Activated CD4-positive, alpha-beta T cell treated with anti-CD3 and anti-CD28 coated beads for 36 hours (primary cell): ENCODE data around the gene DNAJB9. TPM values are rescaled to one million over a fixed set of nuclear protein-coding genes. Genes with fewer than 3 reads are reported as not detected.

ENCODE experiments used
- ATAC-seq: fragments of 200-7000 bp; cut with Tn5 transposase; one replicate; pipeline ENCODE4 v1.10.0; 2021; ENCODE audit warnings: mild to moderate bottlenecking, moderate library complexity
- CTCF ChIA-PET: fragments of 350-600 bp; sonication (Branson Sonifier 250); formaldehyde crosslinking; loops from one replicate; lab custom pipeline; 2021; ENCODE audit warnings: antibody characterized with exemption; lab: Charles Lee
- POLR2A ChIA-PET: fragments of 350-600 bp; sonication (Branson Sonifier 250); formaldehyde crosslinking; loops from one replicate; lab custom pipeline; 2021; ENCODE audit warnings: antibody characterized with exemption, inconsistent platforms; lab: Charles Lee
- DNase-seq: peaks from one replicate; pipeline ENCODE4 v3.0.0-alpha.2; 2020
- H3K27ac Mint-ChIP-seq: one replicate; pipeline ENCODE4 v1.8.0; 2021; ENCODE audit warnings: mixed read lengths
- H3K27me3 Mint-ChIP-seq: one replicate; pipeline ENCODE4 v1.8.0; 2021; ENCODE audit warnings: mixed read lengths
- H3K36me3 Mint-ChIP-seq: one replicate; pipeline ENCODE4 v1.8.0; 2021; ENCODE audit warnings: low read depth, mixed read lengths
- H3K4me1 Mint-ChIP-seq: one replicate; pipeline ENCODE4 v1.8.0; 2021; ENCODE audit warnings: mixed read lengths
- H3K4me3 Mint-ChIP-seq: one replicate; pipeline ENCODE4 v1.8.0; 2021; ENCODE audit warnings: mild to moderate bottlenecking, moderate library complexity, mixed read lengths
- H3K9me3 Mint-ChIP-seq: one replicate; pipeline ENCODE4 v1.8.0; 2021; ENCODE audit warnings: low read depth, mixed read lengths
- intact Hi-C, 2 experiments: fragments of 100-400 bp; cut with DNase I in 1 of 2; cut with micrococcal nuclease in 1 of 2; formaldehyde crosslinking; loops; one replicate each; pipeline versions ENCODE4 v1.14.2 to v1.15.1; 2022 to 2024; cut with DNase I, micrococcal nuclease
- total RNA-seq, 2 experiments: library from RNA; stranded (reverse); gene quantifications; one replicate each; pipeline ENCODE4 v1.2.3, GENCODE V29; 2021

The DNAJB9 gene
- total RNA-seq, 2 experiments from 2014 or later = 8.3 to 8.4 TPM

- no peak for ATAC-seq
- Mint-ChIP-seq H3K27ac (no peak overlapping the region), H3K4me1 (no peaks in the 10 kb centered on the region), H3K4me3 (no peak overlapping the region), H3K9me3 (no peaks in the 10 kb centered on the region), H3K36me3 (no peaks in the 10 kb centered on the region), H3K27me3 (peaks cover 9% of the 10 kb centered on the region)
- no peak for DNase-seq
- POLR2A ChIA-PET = no interaction called here
- intact Hi-C loops = no loop called here
- CTCF ChIA-PET = interaction anchor here (0.7 to 1.3 kb wide), 2 partner anchors 9 to 1055 kb away, joined by 3 to 4 read pairs; no protein-coding TSS in a partner anchor
These were observed 19.5 kb downstream of the DNAJB9 start for GRCh38 chr7:108589199-108589598.

GRCh38 chr7:108589874-108590273 lies 20.2 kb downstream of the DNAJB9 start:
- ChIA-PET POLR2A (no interaction called here), CTCF (interaction anchor here (0.7 to 1.3 kb wide), 2 partner anchors 10 to 1055 kb away, joined by 3 to 4 read pairs; no protein-coding TSS in a partner anchor)
- DNase-seq = no peak
- ATAC-seq = no peak
- H3K4me1 Mint-ChIP-seq = no peaks in the 10 kb centered on the region
- H3K36me3 Mint-ChIP-seq = no peaks in the 10 kb centered on the region
- H3K4me3 Mint-ChIP-seq = no peak overlapping the region
- no peaks in the 10 kb centered on the region for H3K9me3 Mint-ChIP-seq
- intact Hi-C loops = no loop called here
- peaks cover 9% of the 10 kb centered on the region for H3K27me3 Mint-ChIP-seq
- no peak overlapping the region for H3K27ac Mint-ChIP-seq

GRCh38 chr7:108590606-108591005 lies 20.9 kb downstream of the DNAJB9 start:
- POLR2A ChIA-PET = no interaction called here
- no peaks in the 10 kb centered on the region for H3K36me3 Mint-ChIP-seq

GRCh38 chr7:108592646-108593201 lies 23.1 kb downstream of the DNAJB9 start:
- Mint-ChIP-seq H3K4me1 (no peaks in the 10 kb centered on the region), H3K36me3 (no peaks in the 10 kb centered on the region), H3K27ac (no peak overlapping the region), H3K9me3 (no peaks in the 10 kb centered on the region), H3K27me3 (no peaks in the 10 kb centered on the region), H3K4me3 (no peak overlapping the region)
- intact Hi-C loops = no loop called here
- CTCF ChIA-PET = no interaction called here
- DNase-seq (no peak), ATAC-seq (no peak)
- POLR2A ChIA-PET = no interaction called here

More at GRCh38 chr7:108590606-108591005, 20.9 kb downstream of the DNAJB9 start:
- peaks cover 9% of the 10 kb centered on the region for H3K27me3 Mint-ChIP-seq
- CTCF ChIA-PET = interaction anchor here (1.3 kb wide), 1 partner anchor 10 kb away, joined by 4 read pairs; no protein-coding TSS in a partner anchor
- H3K9me3 Mint-ChIP-seq = no peaks in the 10 kb centered on the region
- intact Hi-C loops = no loop called here
- no peak for DNase-seq
- no peak overlapping the region for H3K4me3 Mint-ChIP-seq
- H3K27ac Mint-ChIP-seq = no peak overlapping the region
- H3K4me1 Mint-ChIP-seq = no peaks in the 10 kb centered on the region
- no peak for ATAC-seq

GRCh38 chr7:108596560-108596959 lies 26.9 kb downstream of the DNAJB9 start:
- Mint-ChIP-seq H3K27me3 (peaks cover 7% of the 10 kb centered on the region), H3K27ac (no peak overlapping the region), H3K4me1 (no peaks in the 10 kb centered on the region), H3K4me3 (no peak overlapping the region), H3K9me3 (no peaks in the 10 kb centered on the region), H3K36me3 (no peaks in the 10 kb centered on the region)
- ATAC-seq (peak; percentile 69), DNase-seq (peak; percentile 71)
- ChIA-PET POLR2A (no interaction called here), CTCF (interaction anchor here (1.0 to 1.9 kb wide), 6 partner anchors 9 to 419 kb away, joined by 5 to 9 read pairs (median 6); no protein-coding TSS in a partner anchor)
- intact Hi-C loops = loop anchor here in 1 of 2 experiments (1.0 kb wide), 1 partner anchor 415 kb away; no protein-coding TSS in a partner anchor

- H3K27ac Mint-ChIP-seq = no peak overlapping the region
- intact Hi-C loops = no loop called here
- H3K27me3 Mint-ChIP-seq = peaks cover 7% of the 10 kb centered on the region
- H3K9me3 Mint-ChIP-seq = no peaks in the 10 kb centered on the region
- no peaks in the 10 kb centered on the region for H3K36me3 Mint-ChIP-seq
- CTCF ChIA-PET = interaction anchor here (0.9 to 1.9 kb wide), 6 partner anchors 13 to 421 kb away, joined by 3 to 8 read pairs (median 4); no protein-coding TSS in a partner anchor
- ATAC-seq (no peak), DNase-seq (no peak)
- POLR2A ChIA-PET = no interaction called here
- H3K4me3 Mint-ChIP-seq = no peak overlapping the region
- H3K4me1 Mint-ChIP-seq = no peaks in the 10 kb centered on the region
These were observed 28.5 kb downstream of the DNAJB9 start for GRCh38 chr7:108598153-108598552.

GRCh38 chr7:108598914-108599580 lies 29.4 kb downstream of the DNAJB9 start:
- H3K27ac Mint-ChIP-seq = no peak overlapping the region
- peaks cover 7% of the 10 kb centered on the region for H3K27me3 Mint-ChIP-seq
- no peaks in the 10 kb centered on the region for H3K36me3 Mint-ChIP-seq
- H3K4me3 Mint-ChIP-seq = no peak overlapping the region
- POLR2A ChIA-PET = no interaction called here
- DNase-seq = no peak
- CTCF ChIA-PET = interaction anchor here (0.5 kb wide), 1 partner anchor 401 kb away, joined by 4 read pairs; no protein-coding TSS in a partner anchor
- no peak for ATAC-seq
- H3K4me1 Mint-ChIP-seq = no peaks in the 10 kb centered on the region
- intact Hi-C loops = no loop called here
- H3K9me3 Mint-ChIP-seq = no peaks in the 10 kb centered on the region

GRCh38 chr7:108600399-108600798 lies 30.7 kb downstream of the DNAJB9 start:
- Mint-ChIP-seq H3K4me3 (no peak overlapping the region), H3K36me3 (no peaks in the 10 kb centered on the region), H3K27ac (no peak overlapping the region), H3K4me1 (peaks cover 6% of the 10 kb centered on the region), H3K9me3 (no peaks in the 10 kb centered on the region), H3K27me3 (peaks cover 7% of the 10 kb centered on the region)
- CTCF ChIA-PET = no interaction called here
- POLR2A ChIA-PET = no interaction called here
- intact Hi-C loops = no loop called here
- ATAC-seq = no peak
- DNase-seq = no peak

GRCh38 chr7:108603656-108604306 lies 34.1 kb downstream of the DNAJB9 start:
- intact Hi-C loops = no loop called here
- no peaks in the 10 kb centered on the region for H3K36me3 Mint-ChIP-seq

GRCh38 chr7:108604307-108605077 lies 34.8 kb downstream of the DNAJB9 start:
- Mint-ChIP-seq H3K4me1 (peaks cover 14% of the 10 kb centered on the region), H3K9me3 (no peaks in the 10 kb centered on the region), H3K27ac (no peak overlapping the region), H3K27me3 (peaks cover 2% of the 10 kb centered on the region), H3K36me3 (no peaks in the 10 kb centered on the region), H3K4me3 (no peak overlapping the region)
- ATAC-seq (no peak), DNase-seq (no peak)
- CTCF ChIA-PET = interaction anchor here (0.7 to 1.3 kb wide), 2 partner anchors 26 to 202 kb away, joined by 3 read pairs; no protein-coding TSS in a partner anchor
- POLR2A ChIA-PET = no interaction called here
- intact Hi-C loops = no loop called here

More at GRCh38 chr7:108603656-108604306, 34.1 kb downstream of the DNAJB9 start:
- Mint-ChIP-seq H3K27ac (no peak overlapping the region), H3K4me3 (no peak overlapping the region), H3K9me3 (no peaks in the 10 kb centered on the region), H3K4me1 (peaks cover 14% of the 10 kb centered on the region), H3K27me3 (peaks cover 4% of the 10 kb centered on the region)
- DNase-seq = no peak
- ChIA-PET CTCF (no interaction called here), POLR2A (no interaction called here)
- no peak for ATAC-seq
